ENCODE measurements around the gene PDS5A.

Gene PDS5A

DNA sequence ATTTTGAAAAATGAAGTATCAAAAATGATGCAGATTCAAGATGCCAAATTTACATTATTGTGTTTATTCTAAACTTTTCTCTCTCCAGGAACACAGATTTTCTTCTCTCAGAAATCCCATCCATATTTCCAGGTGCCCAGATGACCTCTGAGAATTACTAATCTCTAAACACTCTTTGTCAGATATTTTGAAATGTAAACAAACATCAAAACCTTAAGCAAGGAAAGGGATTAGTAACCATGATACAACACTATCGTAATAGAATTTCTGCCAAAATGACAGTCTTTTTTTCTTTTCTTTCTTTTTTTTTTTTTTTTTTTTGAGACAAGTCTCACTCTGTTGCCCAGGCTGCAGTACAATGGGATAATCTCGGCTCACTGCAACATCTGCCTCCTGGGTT is 76.7 kb downstream of the PDS5A start:
- Mint-ChIP-seq H3K9me3 (no peaks in the 10 kb centered on the region), H3K36me3 (ENCODE audit: low read depth) (peaks cover 88% of the 10 kb centered on the region), H3K4me3 (no peak overlapping the region), H3K27ac (no peak overlapping the region), H3K4me1 (ENCODE audit: low read depth) (no peaks in the 10 kb centered on the region), H3K27me3 (no peaks in the 10 kb centered on the region)
- intact Hi-C loops (cut with micrococcal nuclease): loop anchor here (10.0 kb wide), 1 partner anchor 56 kb away; no protein-coding TSS in a partner anchor

DNA sequence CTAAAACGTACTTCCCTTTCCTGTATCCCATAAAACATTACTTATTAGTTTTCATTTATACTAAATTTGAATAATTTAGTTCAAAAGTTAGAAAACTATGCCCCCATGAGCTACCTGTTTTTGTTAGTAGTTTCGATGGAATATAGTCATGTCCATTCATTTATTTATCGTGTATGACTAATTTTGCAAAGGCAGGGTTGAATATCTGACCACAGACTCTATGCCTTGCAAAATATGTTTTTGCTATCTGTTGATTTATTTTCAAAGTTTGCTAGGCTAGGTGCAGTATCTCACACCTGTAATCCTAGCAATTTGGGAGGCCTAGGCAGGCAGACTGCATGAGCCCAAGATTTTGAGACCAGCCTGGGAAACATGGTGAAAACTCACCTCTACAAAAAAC is 78.4 kb downstream of the PDS5A start:
- no peak overlapping the region for H3K4me3 Mint-ChIP-seq
- H3K27me3 Mint-ChIP-seq: no peaks in the 10 kb centered on the region
- H3K27ac Mint-ChIP-seq: no peak overlapping the region
- peaks cover 88% of the 10 kb centered on the region for H3K36me3 Mint-ChIP-seq (ENCODE audit: low read depth)
- no peaks in the 10 kb centered on the region for H3K9me3 Mint-ChIP-seq
- intact Hi-C loops (cut with micrococcal nuclease): loop anchor here (5.0 kb wide), 1 partner anchor 37 kb away; no protein-coding TSS in a partner anchor
- no peaks in the 10 kb centered on the region for H3K4me1 Mint-ChIP-seq (ENCODE audit: low read depth)

DNA sequence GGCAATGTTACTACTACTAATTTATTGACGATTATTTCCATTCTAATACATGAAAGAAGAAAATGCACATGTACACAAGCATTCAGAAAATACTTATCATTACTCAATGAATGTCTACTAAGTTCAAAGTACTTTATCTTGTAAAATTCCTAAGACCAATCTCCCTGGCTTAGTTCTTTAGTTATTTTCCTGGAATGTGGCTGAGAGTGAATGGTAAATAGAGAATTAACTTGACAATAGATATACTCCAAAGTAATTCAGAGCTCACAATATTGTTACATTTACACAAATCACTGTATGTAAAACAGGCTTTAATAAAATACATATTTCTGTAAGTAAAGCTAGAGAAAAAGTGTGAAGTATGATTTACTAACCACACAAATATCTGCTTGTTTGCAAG is 79.7 kb downstream of the PDS5A start:
- no peaks in the 10 kb centered on the region for H3K27me3 Mint-ChIP-seq
- peaks cover 94% of the 10 kb centered on the region for H3K36me3 Mint-ChIP-seq (ENCODE audit: low read depth)

DNA sequence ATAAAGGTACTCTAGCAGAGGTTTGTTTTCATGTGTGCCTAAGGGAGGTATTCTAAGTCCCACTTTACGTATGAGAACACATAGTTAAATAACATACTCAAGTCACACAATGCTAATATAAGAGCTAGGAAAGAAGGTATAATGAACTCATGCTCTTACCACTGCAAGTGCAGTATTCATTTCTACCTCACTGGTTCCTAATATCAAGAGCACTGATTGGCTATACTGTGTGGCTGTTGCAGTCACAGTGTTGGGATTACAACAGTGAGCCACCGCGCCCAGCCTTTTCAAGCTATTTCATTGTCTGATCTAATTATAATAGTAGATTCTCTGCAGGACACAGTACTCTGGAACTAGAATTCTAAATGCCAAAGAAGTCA is 84.0 kb downstream of the PDS5A start:
- Mint-ChIP-seq H3K4me3 (no peak overlapping the region), H3K36me3 (ENCODE audit: low read depth) (peaks cover 96% of the 10 kb centered on the region), H3K27ac (no peak overlapping the region), H3K4me1 (ENCODE audit: low read depth) (no peaks in the 10 kb centered on the region), H3K27me3 (no peaks in the 10 kb centered on the region), H3K9me3 (no peaks in the 10 kb centered on the region)
- intact Hi-C loops (cut with micrococcal nuclease): no loop called here

More for the DNA sequence above, 79.7 kb downstream of the PDS5A start:
- intact Hi-C loops (cut with micrococcal nuclease): loop anchor here (5.0 kb wide), 1 partner anchor 36 kb away; no protein-coding TSS in a partner anchor
- Mint-ChIP-seq H3K27ac (no peak overlapping the region), H3K9me3 (no peaks in the 10 kb centered on the region), H3K4me3 (no peak overlapping the region), H3K4me1 (ENCODE audit: low read depth) (no peaks in the 10 kb centered on the region)

DNA sequence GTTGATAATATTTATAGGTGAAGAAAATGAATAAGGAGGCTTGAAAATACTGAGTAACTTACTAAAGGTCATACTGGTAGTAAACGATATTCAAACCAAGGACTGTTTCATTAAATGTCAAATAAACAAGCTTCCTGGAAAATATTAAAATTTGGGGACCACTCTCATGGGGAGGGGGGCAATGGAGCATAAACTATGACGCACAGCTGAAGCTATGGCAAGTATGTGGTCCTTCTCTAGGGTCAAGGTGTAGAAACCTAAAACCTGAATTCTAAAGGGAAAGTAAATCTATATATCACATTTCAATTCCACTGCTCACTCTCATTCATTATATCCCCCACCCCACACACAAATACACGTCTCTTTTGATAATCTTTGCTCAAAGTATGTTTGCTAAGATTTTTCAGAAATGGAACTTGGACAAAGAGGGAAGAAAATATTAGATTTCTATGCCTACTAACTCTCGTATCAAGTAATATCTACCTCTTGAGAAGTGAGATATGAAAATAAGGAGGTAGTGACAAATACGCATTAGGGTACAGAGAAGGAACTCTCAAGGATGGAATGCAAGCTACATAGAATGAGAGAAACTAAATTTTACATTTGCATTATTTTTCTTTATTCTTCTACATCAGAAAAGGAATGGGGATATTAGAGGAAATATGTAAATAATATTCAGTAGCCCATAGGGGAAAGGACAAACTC is 84.6 kb downstream of the PDS5A start:
- no peak overlapping the region for H3K27ac Mint-ChIP-seq
- no peaks in the 10 kb centered on the region for H3K9me3 Mint-ChIP-seq
- intact Hi-C loops (cut with micrococcal nuclease): no loop called here
- H3K4me1 Mint-ChIP-seq (ENCODE audit: low read depth): no peaks in the 10 kb centered on the region
- H3K27me3 Mint-ChIP-seq: no peaks in the 10 kb centered on the region
- H3K36me3 Mint-ChIP-seq (ENCODE audit: low read depth): peaks cover 99% of the 10 kb centered on the region
- H3K4me3 Mint-ChIP-seq: no peak overlapping the region

DNA sequence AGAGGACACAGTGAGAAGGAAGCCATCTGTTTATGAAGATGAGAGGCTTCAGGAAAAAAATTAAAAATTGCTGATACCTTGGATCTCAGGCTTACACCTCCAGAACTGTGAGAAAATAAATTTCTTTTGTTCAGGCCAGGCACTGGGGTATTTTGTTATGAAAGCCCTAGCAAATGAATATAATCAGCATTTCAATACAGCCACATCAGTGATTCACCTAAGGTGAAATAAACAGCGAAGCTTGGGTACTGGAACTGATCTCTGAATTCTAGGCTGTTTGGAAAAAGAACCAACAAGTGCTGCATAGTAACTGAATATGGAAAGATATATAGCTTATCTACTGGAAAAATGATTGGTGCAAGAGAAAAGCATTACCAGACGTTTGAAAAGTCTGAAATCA is 88.5 kb downstream of the PDS5A start:
- Mint-ChIP-seq H3K36me3 (ENCODE audit: low read depth) (peaks cover 99% of the 10 kb centered on the region), H3K27me3 (no peaks in the 10 kb centered on the region), H3K4me3 (no peak overlapping the region), H3K9me3 (no peaks in the 10 kb centered on the region), H3K27ac (no peak overlapping the region), H3K4me1 (ENCODE audit: low read depth) (no peaks in the 10 kb centered on the region)
- intact Hi-C loops (cut with micrococcal nuclease): no loop called here

DNA sequence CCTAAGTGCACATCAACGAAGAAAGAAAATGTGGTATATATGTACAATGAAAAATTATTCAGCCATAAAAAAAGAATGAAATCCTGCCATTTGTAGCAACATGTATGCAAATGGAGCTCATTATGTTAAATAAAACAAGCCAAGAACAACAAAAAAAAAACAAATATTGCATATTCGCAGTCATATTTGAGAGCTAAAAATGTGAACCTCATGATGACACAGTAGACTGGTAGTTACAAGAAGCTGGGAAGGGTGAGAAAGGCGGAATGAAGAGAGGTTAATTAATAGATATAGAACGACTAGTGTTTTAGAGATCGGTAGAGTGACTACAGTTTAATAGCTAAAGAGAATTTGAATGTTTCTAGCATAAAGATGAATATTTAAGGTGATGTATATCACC is 89.2 kb downstream of the PDS5A start:
- intact Hi-C loops (cut with micrococcal nuclease): no loop called here
- Mint-ChIP-seq H3K27ac (no peak overlapping the region), H3K9me3 (no peaks in the 10 kb centered on the region), H3K27me3 (no peaks in the 10 kb centered on the region), H3K4me3 (no peak overlapping the region), H3K4me1 (ENCODE audit: low read depth) (no peaks in the 10 kb centered on the region), H3K36me3 (ENCODE audit: low read depth) (peaks cover 100% of the 10 kb centered on the region)

DNA sequence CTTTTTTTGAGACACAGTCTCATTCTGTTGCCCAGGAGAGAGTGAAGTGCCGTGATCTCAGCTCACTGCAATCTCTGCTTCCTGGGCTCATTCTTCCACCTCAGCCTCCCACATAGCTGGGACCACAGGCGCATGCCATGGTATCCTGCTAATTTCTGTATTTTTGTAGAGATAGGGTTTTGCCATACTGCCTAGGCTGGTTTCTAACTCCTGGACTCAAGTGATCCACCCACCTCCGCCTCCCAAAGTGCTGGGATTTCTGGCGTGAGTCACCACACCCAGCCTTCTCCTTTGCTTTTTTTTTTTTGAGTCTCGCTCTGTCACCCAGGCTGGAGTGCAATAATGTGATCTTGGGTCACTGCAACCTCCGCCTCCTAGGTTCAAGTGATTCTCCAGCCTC is 94.1 kb downstream of the PDS5A start:
- no peaks in the 10 kb centered on the region for H3K27me3 Mint-ChIP-seq

DNA sequence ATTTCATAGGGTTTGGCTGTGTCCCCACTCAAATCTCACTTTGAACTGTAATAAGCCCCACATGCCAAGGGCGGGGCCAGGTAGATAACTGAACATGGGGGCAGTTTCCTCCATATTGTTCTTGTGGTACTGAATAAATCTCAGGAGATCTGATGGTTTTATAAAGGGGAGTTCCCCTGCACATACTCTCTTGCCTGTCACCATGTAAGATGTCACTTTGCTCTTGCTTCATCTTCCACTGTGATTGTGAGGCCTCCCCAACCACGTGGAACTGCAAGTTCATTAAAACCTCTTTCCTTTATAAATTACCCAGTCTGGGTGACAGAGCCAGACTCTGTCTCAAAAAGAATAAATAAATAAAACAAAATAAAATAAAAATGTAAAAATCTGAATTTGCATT is 95.9 kb downstream of the PDS5A start:
- peaks cover 82% of the 10 kb centered on the region for H3K36me3 Mint-ChIP-seq (ENCODE audit: low read depth)
- no peak overlapping the region for H3K4me3 Mint-ChIP-seq
- H3K4me1 Mint-ChIP-seq (ENCODE audit: low read depth): peaks cover 6% of the 10 kb centered on the region
- H3K9me3 Mint-ChIP-seq: no peaks in the 10 kb centered on the region
- H3K27me3 Mint-ChIP-seq: no peaks in the 10 kb centered on the region
- H3K27ac Mint-ChIP-seq: no peak overlapping the region
- intact Hi-C loops (cut with micrococcal nuclease): no loop called here

More for the DNA sequence above, 94.1 kb downstream of the PDS5A start:
- intact Hi-C loops (cut with micrococcal nuclease): no loop called here
- Mint-ChIP-seq H3K36me3 (ENCODE audit: low read depth) (peaks cover 82% of the 10 kb centered on the region), H3K9me3 (no peaks in the 10 kb centered on the region), H3K4me1 (ENCODE audit: low read depth) (peaks cover 6% of the 10 kb centered on the region), H3K27ac (no peak overlapping the region), H3K4me3 (no peak overlapping the region)

DNA sequence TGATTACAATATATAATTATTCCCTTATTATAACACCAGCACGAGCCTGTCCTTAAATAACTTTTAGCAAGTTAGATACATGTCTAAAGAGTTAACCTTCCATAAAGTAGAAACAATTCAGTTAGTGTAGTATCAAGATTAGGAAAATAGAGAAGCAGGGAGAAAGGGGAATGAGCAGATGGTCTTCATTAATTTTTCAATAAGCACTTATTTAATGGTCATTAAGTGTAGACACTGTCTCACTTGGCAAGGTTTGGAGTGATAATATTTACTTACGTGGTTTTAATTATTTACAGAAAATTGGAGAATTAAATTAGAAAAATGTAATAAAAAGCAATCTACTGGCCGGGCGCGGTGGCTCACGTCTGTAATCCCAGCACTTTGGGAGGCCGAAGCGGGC is 99.7 kb downstream of the PDS5A start:
- H3K4me1 Mint-ChIP-seq (ENCODE audit: low read depth): peaks cover 6% of the 10 kb centered on the region
- H3K27ac Mint-ChIP-seq: no peak overlapping the region
- intact Hi-C loops (cut with micrococcal nuclease): no loop called here
- no peak overlapping the region for H3K4me3 Mint-ChIP-seq
- no peaks in the 10 kb centered on the region for H3K27me3 Mint-ChIP-seq
- peaks cover 72% of the 10 kb centered on the region for H3K36me3 Mint-ChIP-seq (ENCODE audit: low read depth)
- H3K9me3 Mint-ChIP-seq: no peaks in the 10 kb centered on the region

DNA sequence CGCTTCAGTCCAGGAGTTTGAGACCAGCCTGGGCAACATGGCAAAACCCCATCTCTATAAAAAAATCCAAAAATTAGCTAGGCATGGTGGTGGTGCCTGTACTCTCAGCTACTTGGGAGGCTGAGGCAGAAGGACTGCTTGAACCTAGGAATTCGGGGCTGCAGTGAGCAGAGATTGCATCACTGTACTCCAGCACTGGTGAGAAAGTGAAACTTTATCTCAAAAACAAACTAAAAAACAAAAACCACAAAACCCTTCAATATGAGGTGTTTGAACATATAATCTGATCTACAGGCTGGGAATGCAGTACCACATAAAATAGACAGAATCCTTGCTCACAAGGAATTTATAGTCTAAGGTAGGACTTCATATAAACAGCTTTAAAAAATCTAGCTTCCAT is 103.9 kb downstream of the PDS5A start:
- H3K4me3 Mint-ChIP-seq: no peak overlapping the region
- H3K9me3 Mint-ChIP-seq: no peaks in the 10 kb centered on the region
- H3K36me3 Mint-ChIP-seq (ENCODE audit: low read depth): peaks cover 90% of the 10 kb centered on the region
- H3K4me1 Mint-ChIP-seq (ENCODE audit: low read depth): no peaks in the 10 kb centered on the region
- H3K27me3 Mint-ChIP-seq: no peaks in the 10 kb centered on the region
- H3K27ac Mint-ChIP-seq: no peak overlapping the region
- intact Hi-C loops (cut with micrococcal nuclease): no loop called here

DNA sequence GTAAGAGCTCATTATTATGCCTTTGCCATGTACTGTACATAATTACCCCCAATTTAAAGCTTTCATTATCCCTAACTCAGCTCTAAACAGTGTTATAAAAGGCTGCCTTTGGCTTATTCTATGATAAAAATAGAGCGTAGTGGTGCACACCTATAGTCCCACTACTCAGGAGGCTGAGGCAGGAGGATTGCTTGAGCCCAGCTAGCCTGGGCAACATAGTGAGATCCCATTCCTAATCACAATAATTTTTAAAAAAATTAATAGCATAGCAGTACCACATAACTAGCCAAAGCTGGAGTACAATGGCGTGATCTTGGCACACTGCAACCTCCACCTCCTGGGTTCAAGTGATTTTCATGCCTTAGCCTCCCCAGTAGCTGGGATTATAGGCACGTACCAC is 112.4 kb downstream of the PDS5A start:
- Mint-ChIP-seq H3K36me3 (ENCODE audit: low read depth) (peaks cover 67% of the 10 kb centered on the region), H3K4me3 (no peak overlapping the region), H3K4me1 (ENCODE audit: low read depth) (no peaks in the 10 kb centered on the region), H3K27me3 (no peaks in the 10 kb centered on the region), H3K9me3 (no peaks in the 10 kb centered on the region), H3K27ac (no peak overlapping the region)
- intact Hi-C loops (cut with micrococcal nuclease): no loop called here

DNA sequence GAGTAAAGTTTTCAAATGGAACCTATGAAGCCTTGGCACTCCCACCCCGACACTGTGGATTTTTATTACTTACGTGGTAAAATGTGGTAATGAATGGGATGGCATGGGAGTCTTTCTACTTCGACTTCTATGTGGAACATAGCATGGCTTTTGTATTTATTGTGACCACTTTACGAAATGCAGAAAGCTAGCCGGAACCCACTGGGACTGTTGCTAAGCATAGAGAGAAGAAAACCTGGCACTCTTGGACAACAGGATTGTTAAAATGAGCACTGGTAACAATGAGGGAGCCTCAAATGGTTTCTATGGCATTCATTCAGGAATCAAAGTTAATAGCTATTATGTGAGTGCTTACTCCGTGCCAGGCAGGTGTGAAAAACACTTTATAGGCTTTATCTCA is 113.3 kb downstream of the PDS5A start:
- H3K27me3 Mint-ChIP-seq: no peaks in the 10 kb centered on the region
- intact Hi-C loops (cut with micrococcal nuclease): loop anchor here (5.0 kb wide), 1 partner anchor 33 kb away; no protein-coding TSS in a partner anchor
- H3K4me1 Mint-ChIP-seq (ENCODE audit: low read depth): no peaks in the 10 kb centered on the region
- H3K4me3 Mint-ChIP-seq: no peak overlapping the region
- no peaks in the 10 kb centered on the region for H3K9me3 Mint-ChIP-seq
- H3K27ac Mint-ChIP-seq: no peak overlapping the region
- H3K36me3 Mint-ChIP-seq (ENCODE audit: low read depth): peaks cover 67% of the 10 kb centered on the region

DNA sequence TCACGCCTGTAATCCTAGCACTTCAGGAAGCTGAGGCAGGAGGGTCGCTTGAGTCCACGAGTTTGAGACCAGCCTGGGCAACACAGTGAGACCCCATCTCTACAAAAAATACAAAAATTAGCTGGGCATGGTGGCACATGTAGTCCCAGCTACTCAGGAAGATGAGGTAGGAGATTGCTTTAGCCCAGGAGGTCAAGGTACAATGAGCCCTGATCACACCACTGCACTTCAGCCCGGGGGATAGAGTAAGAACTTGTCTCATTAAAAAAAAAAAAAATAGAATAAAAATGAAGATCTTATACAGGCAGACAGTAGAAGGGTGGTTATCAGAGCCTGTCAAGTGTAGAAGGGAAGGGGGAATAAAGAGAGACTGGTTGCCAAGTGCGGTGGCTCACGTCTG is 116.9 kb downstream of the PDS5A start:
- no peaks in the 10 kb centered on the region for H3K4me1 Mint-ChIP-seq (ENCODE audit: low read depth)
- peaks cover 74% of the 10 kb centered on the region for H3K36me3 Mint-ChIP-seq (ENCODE audit: low read depth)
- H3K27ac Mint-ChIP-seq: no peak overlapping the region
- H3K4me3 Mint-ChIP-seq: no peak overlapping the region
- no peaks in the 10 kb centered on the region for H3K27me3 Mint-ChIP-seq
- intact Hi-C loops (cut with micrococcal nuclease): loop anchor here (5.0 kb wide), 1 partner anchor 36 kb away; no protein-coding TSS in a partner anchor
- H3K9me3 Mint-ChIP-seq: peaks cover 6% of the 10 kb centered on the region

All from dendritic cell treated with granulocyte-macrophage colony-stimulating factor and Interleukin-4, amounts not matched to agents 40 ng/mL and 50 ng/mL, for 4 days (primary cell).